Activated naive CD4-positive, alpha-beta T cell treated with anti-CD3 and anti-CD28 coated beads for 36 hours (primary cell): Measurements from ENCODE around the gene FRS3. TPM values are rescaled to one million over a fixed set of nuclear protein-coding genes. Genes with fewer than 3 reads are reported as not detected.

Experiments used
- CTCF ChIA-PET: fragments of 350-600 bp; sonication (Branson Sonifier 250); formaldehyde crosslinking; loops from one replicate; lab custom pipeline; 2021; ENCODE audit warnings: antibody characterized with exemption; lab: Charles Lee
- DNase-seq: peaks from one replicate; pipeline ENCODE4 v3.0.0-alpha.2; 2020
- H3K27ac Mint-ChIP-seq: one replicate; pipeline ENCODE4 v1.8.0; 2021; ENCODE audit warnings: mild to moderate bottlenecking, mixed read lengths
- H3K27me3 Mint-ChIP-seq: one replicate; pipeline ENCODE4 v1.8.0; 2021; ENCODE audit warnings: low read depth, mixed read lengths
- H3K36me3 Mint-ChIP-seq: one replicate; pipeline ENCODE4 v1.8.0; 2021; ENCODE audit warnings: low read depth, mixed read lengths
- H3K4me1 Mint-ChIP-seq: one replicate; pipeline ENCODE4 v1.8.0; 2021; ENCODE audit warnings: low read depth, mixed read lengths
- H3K4me3 Mint-ChIP-seq: one replicate; pipeline ENCODE4 v1.8.0; 2021; ENCODE audit warnings: mild to moderate bottlenecking, moderate library complexity, mixed read lengths
- H3K9me3 Mint-ChIP-seq: one replicate; pipeline ENCODE4 v1.8.0; 2021; ENCODE audit warnings: mixed read lengths
- intact Hi-C: fragments of 100-400 bp; cut with micrococcal nuclease; formaldehyde crosslinking; loops from one replicate; pipeline ENCODE4 v1.15.1; 2023
- total RNA-seq, 2 experiments: library from RNA; stranded (reverse); gene quantifications; one replicate each; pipeline ENCODE4 v1.2.3, GENCODE V29; 2021

Gene FRS3
- total RNA-seq, 2 experiments from 2014 or later, result 4.0 to 4.2 TPM

DNA sequence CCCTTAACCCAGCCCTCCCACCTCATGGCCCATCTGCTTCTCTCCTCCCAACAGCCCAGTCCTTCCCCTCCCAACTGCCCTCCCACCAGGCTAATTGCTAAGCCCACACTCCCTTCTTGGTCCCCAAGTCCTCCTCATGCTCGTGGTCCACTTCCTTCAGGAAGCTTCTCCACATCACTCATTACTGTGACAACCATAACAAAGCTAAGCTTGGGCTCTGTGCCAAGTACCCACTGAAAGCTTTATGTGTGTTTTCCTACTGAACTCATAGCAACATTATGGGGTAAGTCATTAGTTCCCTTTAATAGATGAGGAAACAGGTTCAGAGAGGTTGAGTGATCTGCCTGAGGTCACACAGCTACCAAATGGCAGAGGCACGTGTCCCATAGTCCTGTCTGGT, 16.2 kb downstream of the FRS3 start:
- H3K36me3 Mint-ChIP-seq, result no peaks in the 10 kb centered on the region
- no peak overlapping the region for H3K27ac Mint-ChIP-seq
- CTCF ChIA-PET, result interaction anchor here (0.5 kb wide), 1 partner anchor 59 kb away, joined by 4 read pairs; no protein-coding TSS in a partner anchor
- peaks cover 2% of the 10 kb centered on the region for H3K4me1 Mint-ChIP-seq
- H3K27me3 Mint-ChIP-seq, result no peaks in the 10 kb centered on the region
- no peak overlapping the region for H3K4me3 Mint-ChIP-seq
- no peaks in the 10 kb centered on the region for H3K9me3 Mint-ChIP-seq
- DNase-seq, result no peak
- intact Hi-C loops, result no loop called here

- DNase-seq, result no peak
- CTCF ChIA-PET, result no interaction called here
- intact Hi-C loops, result no loop called here
Observed at GRCh38 chr6:41759905-41760579, 19.7 kb downstream of the FRS3 start.

GRCh38 chr6:41759106-41759904, 20.4 kb downstream of the FRS3 start:
- H3K4me3 Mint-ChIP-seq, result no peak overlapping the region
- CTCF ChIA-PET, result no interaction called here
- DNase-seq, result no peak
- H3K27ac Mint-ChIP-seq, result no peak overlapping the region
- H3K36me3 Mint-ChIP-seq, result no peaks in the 10 kb centered on the region
- H3K9me3 Mint-ChIP-seq, result no peaks in the 10 kb centered on the region
- intact Hi-C loops, result no loop called here
- no peaks in the 10 kb centered on the region for H3K27me3 Mint-ChIP-seq
- no peaks in the 10 kb centered on the region for H3K4me1 Mint-ChIP-seq

More at GRCh38 chr6:41759905-41760579, 19.7 kb downstream of the FRS3 start:
- H3K4me3 Mint-ChIP-seq, result no peak overlapping the region
- no peaks in the 10 kb centered on the region for H3K9me3 Mint-ChIP-seq
- no peak overlapping the region for H3K27ac Mint-ChIP-seq
- H3K36me3 Mint-ChIP-seq, result no peaks in the 10 kb centered on the region
- no peaks in the 10 kb centered on the region for H3K4me1 Mint-ChIP-seq
- no peaks in the 10 kb centered on the region for H3K27me3 Mint-ChIP-seq

DNA sequence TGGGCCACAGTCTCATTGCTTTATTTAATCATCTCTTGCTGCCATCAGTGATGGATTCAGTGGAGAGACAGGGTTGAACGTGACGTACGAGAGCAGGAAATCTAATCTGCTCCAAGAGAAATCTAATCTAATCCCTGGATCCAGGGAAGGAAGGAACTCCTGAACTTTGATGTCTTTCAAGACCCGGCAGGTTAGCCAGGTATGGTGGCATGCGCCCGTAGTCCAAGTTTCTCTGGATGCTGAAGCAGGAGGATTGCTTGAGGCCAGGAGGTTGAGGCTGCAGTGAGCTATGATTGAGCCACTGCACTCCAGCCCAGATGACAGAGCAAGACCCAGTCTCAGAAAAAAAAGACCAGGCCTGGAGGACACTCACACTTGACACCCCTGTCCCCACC, 21.1 kb downstream of the FRS3 start:
- no peaks in the 10 kb centered on the region for H3K27me3 Mint-ChIP-seq
- CTCF ChIA-PET, result no interaction called here
- H3K4me3 Mint-ChIP-seq, result no peak overlapping the region
- no peaks in the 10 kb centered on the region for H3K4me1 Mint-ChIP-seq
- H3K9me3 Mint-ChIP-seq, result no peaks in the 10 kb centered on the region
- H3K36me3 Mint-ChIP-seq, result no peaks in the 10 kb centered on the region
- DNase-seq, result no peak
- no peak overlapping the region for H3K27ac Mint-ChIP-seq
- intact Hi-C loops, result no loop called here

GRCh38 chr6:41757931-41758640, 21.6 kb downstream of the FRS3 start:
- CTCF ChIA-PET, result no interaction called here
- H3K4me1 Mint-ChIP-seq, result no peaks in the 10 kb centered on the region
- H3K4me3 Mint-ChIP-seq, result no peak overlapping the region
- no peaks in the 10 kb centered on the region for H3K27me3 Mint-ChIP-seq
- no peaks in the 10 kb centered on the region for H3K36me3 Mint-ChIP-seq
- no peak for DNase-seq
- intact Hi-C loops, result no loop called here
- H3K27ac Mint-ChIP-seq, result no peak overlapping the region
- H3K9me3 Mint-ChIP-seq, result no peaks in the 10 kb centered on the region

- intact Hi-C loops, result no loop called here
- H3K36me3 Mint-ChIP-seq, result no peaks in the 10 kb centered on the region
- H3K27ac Mint-ChIP-seq, result no peak overlapping the region
- H3K4me3 Mint-ChIP-seq, result no peak overlapping the region
- no peaks in the 10 kb centered on the region for H3K9me3 Mint-ChIP-seq
- H3K4me1 Mint-ChIP-seq, result no peaks in the 10 kb centered on the region
- CTCF ChIA-PET, result interaction anchor here (0.6 to 1.3 kb wide), 2 partner anchors 10 to 119 kb away, joined by 3 read pairs; no protein-coding TSS in a partner anchor
- H3K27me3 Mint-ChIP-seq, result no peaks in the 10 kb centered on the region
- no peak for DNase-seq
Observed at GRCh38 chr6:41757271-41757670, 22.4 kb downstream of the FRS3 start.

- H3K27ac Mint-ChIP-seq, result no peak overlapping the region
- intact Hi-C loops, result no loop called here
- DNase-seq, result no peak
- H3K9me3 Mint-ChIP-seq, result no peaks in the 10 kb centered on the region
- H3K36me3 Mint-ChIP-seq, result no peaks in the 10 kb centered on the region
- H3K27me3 Mint-ChIP-seq, result no peaks in the 10 kb centered on the region
- H3K4me1 Mint-ChIP-seq, result no peaks in the 10 kb centered on the region
- CTCF ChIA-PET, result interaction anchor here (0.6 to 1.3 kb wide), 2 partner anchors 10 to 11 kb away, joined by 3 to 4 read pairs; no protein-coding TSS in a partner anchor
- no peak overlapping the region for H3K4me3 Mint-ChIP-seq
Observed at GRCh38 chr6:41756354-41756753, 23.3 kb downstream of the FRS3 start.

DNA sequence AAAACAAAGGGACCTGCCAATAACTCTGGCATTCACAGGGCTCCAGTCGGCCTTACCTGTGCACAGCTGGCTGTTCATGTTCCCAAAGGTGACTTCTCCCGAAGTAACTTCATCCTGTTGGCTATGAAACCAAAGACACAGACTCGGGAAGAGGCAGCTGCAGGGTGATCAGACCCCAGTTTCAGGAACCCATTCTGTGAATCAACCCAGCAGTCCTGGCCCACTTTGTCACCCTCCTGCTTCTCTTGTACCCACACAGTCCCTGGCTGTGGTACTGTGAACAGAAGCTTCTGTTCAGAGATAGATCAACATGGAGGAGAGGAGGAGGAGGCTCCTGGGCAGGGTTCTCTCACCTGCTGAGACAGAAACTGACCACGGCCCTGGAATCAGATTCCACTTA, 23.8 kb downstream of the FRS3 start:
- Mint-ChIP-seq H3K4me3 (no peak overlapping the region), H3K36me3 (no peaks in the 10 kb centered on the region), H3K9me3 (no peaks in the 10 kb centered on the region), H3K27ac (no peak overlapping the region), H3K4me1 (no peaks in the 10 kb centered on the region), H3K27me3 (no peaks in the 10 kb centered on the region)
- CTCF ChIA-PET, result no interaction called here
- intact Hi-C loops, result no loop called here
- DNase-seq, result no peak

DNA sequence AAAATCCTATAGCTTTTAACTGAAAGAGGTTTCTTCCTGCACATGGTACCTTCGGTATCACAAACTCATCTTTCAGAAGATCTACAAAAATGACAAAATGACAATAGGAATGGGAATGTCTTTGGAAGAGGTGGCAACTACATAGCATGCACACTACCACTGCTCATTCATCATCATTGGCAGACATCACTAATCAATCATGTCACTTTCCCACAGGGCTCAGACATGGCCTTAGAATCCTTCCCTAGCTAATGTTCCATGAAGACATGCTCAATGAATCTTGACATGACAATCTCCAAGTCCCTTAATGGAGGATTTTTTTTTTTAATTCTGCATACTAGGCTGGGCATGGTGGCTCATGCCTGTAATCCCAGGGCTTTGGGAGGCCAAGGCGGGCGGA, 29.3 kb downstream of the FRS3 start:
- Mint-ChIP-seq H3K9me3 (no peaks in the 10 kb centered on the region), H3K27ac (no peak overlapping the region), H3K27me3 (no peaks in the 10 kb centered on the region), H3K4me1 (no peaks in the 10 kb centered on the region), H3K36me3 (no peaks in the 10 kb centered on the region), H3K4me3 (no peak overlapping the region)
- intact Hi-C loops, result no loop called here
- CTCF ChIA-PET, result interaction anchor here (0.7 to 1.8 kb wide), 2 partner anchors 15 to 989 kb away, joined by 3 to 7 read pairs; partner anchors contain the start of gene TFEB
- DNase-seq, result no peak

GRCh38 chr6:41748542-41748941, 31.2 kb downstream of the FRS3 start:
- CTCF ChIA-PET, result interaction anchor here (2.2 kb wide), 1 partner anchor 38 kb away, joined by 9 read pairs; the partner anchor contains the start of gene TOMM6
- intact Hi-C loops, result no loop called here
- Mint-ChIP-seq H3K4me3 (no peak overlapping the region), H3K36me3 (no peaks in the 10 kb centered on the region), H3K27ac (no peak overlapping the region), H3K9me3 (no peaks in the 10 kb centered on the region), H3K27me3 (no peaks in the 10 kb centered on the region), H3K4me1 (no peaks in the 10 kb centered on the region)
- no peak for DNase-seq

GRCh38 chr6:41748102-41748477, 31.6 kb downstream of the FRS3 start:
- Mint-ChIP-seq H3K4me1 (no peaks in the 10 kb centered on the region), H3K9me3 (no peaks in the 10 kb centered on the region), H3K4me3 (no peak overlapping the region), H3K27me3 (no peaks in the 10 kb centered on the region), H3K36me3 (no peaks in the 10 kb centered on the region), H3K27ac (no peak overlapping the region)
- CTCF ChIA-PET, result interaction anchor here (2.2 kb wide), 1 partner anchor 39 kb away, joined by 9 read pairs; the partner anchor contains the start of gene TOMM6
- intact Hi-C loops, result no loop called here
- no peak for DNase-seq
